A549 (cell line): Measurements from ENCODE around the gene NKAIN4. TPM values are rescaled to one million over a fixed set of nuclear protein-coding genes. Genes with fewer than 3 reads are reported as not detected.
"Not testable (repeated sequence)": the region's sequence is repeated elsewhere in the genome, so short reads cannot be mapped to it uniquely, and the experiment has no call there.

ENCODE experiments used
- ATAC-seq, 2 experiments: fragments of 200-7000 bp in 1 of 2; fragments of >200 bp in 1 of 2; cut with Nextera tagmentation in 1 of 2; cut with Tn5 transposase in 1 of 2; 3 replicates each; pipeline versions ENCODE4 v1.8.0 to v1.9.1; 2018 to 2020; ENCODE audit warnings: mild to moderate bottlenecking in 1 of 2, moderate library complexity in 1 of 2
- CTCF ChIA-PET: fragments of 300-600 bp; sonication (Branson Sonifier 250); formaldehyde crosslinking; extraction: SDS; loops from one replicate; lab custom pipeline; 2021; ENCODE audit warnings: antibody characterized with exemption, inconsistent platforms; lab: Yijun Ruan, JAX
- POLR2A ChIA-PET: fragments of 350-600 bp; formaldehyde crosslinking; extraction: SDS; loops from one replicate; lab custom pipeline; 2021; ENCODE audit warnings: antibody characterized with exemption, inconsistent platforms; lab: Yijun Ruan, JAX
- DNase-seq, 2 experiments: peaks; one replicate each; pipeline versions ENCODE4 v3.0.0 to v3.0.0-alpha.2; 2011 to 2016; ENCODE audit warnings: low read depth in 1 of 2, low spot score in 1 of 2
- FAIRE-seq: peaks from 2 replicates; lab custom pipeline; 2011; peaks lifted over from hg19 to GRCh38; lab: Jason Lieb, UNC
- H3K27ac ChIP-seq, 2 experiments: fragments of >200 bp; sonication (Bioruptor Twin); formaldehyde crosslinking; 3 replicates each; pipeline ENCODE4 v1.5.1; 2016 to 2017
- H3K4me1 ChIP-seq: fragments of >200 bp; sonication (Bioruptor Twin); formaldehyde crosslinking; 3 replicates; pipeline ENCODE4 v1.6.1; 2016
- H3K4me2 ChIP-seq: fragments of >200 bp; sonication (Bioruptor Twin); formaldehyde crosslinking; 3 replicates; pipeline ENCODE4 v1.6.1; 2016
- H3K4me3 ChIP-seq: fragments of >200 bp; sonication (Bioruptor Twin); formaldehyde crosslinking; 3 replicates; pipeline ENCODE4 v1.5.1; 2016
- H3K9me3 ChIP-seq: fragments of >200 bp; sonication (Bioruptor Twin); formaldehyde crosslinking; 3 replicates; pipeline ENCODE4 v1.6.1; 2016
- CEBPB ChIP-seq, 2 experiments: fragments of >200 bp in 1 of 2; sonication (Bioruptor Twin) in 1 of 2; formaldehyde crosslinking in 1 of 2; IDR thresholded peaks; 2 replicates each; pipeline ENCODE4 v1.6.1; 2012 to 2016
- CHD2 ChIP-seq: fragments of 150-350 bp; IDR thresholded peaks from 2 replicates; pipeline ENCODE4 v1.6.1; 2014; ENCODE audit warnings: low read length; ENCODE audit not compliant: partially characterized antibody
- CHD4 ChIP-seq: fragments of 200-600 bp; sonication (generic); IDR thresholded peaks from 2 replicates; pipeline ENCODE4 v1.6.1; 2016; ENCODE audit warnings: antibody characterized with exemption, mild to moderate bottlenecking, borderline replicate concordance
- E2F6 ChIP-seq: IDR thresholded peaks from 2 replicates; pipeline ENCODE4 v1.6.1; 2012; ENCODE audit warnings: low read depth, borderline replicate concordance
- EHF ChIP-seq: fragments of 250-450 bp; sonication (Bioruptor Pico); IDR thresholded peaks from 2 replicates; pipeline ENCODE4 v1.5.0; 2020; ENCODE audit warnings: mild to moderate bottlenecking
- EHMT2 ChIP-seq: fragments of 200-600 bp; sonication (generic); IDR thresholded peaks from 2 replicates; pipeline ENCODE4 v1.6.1; 2016; ENCODE audit warnings: antibody characterized with exemption, low read depth, mild to moderate bottlenecking, moderate library complexity
- ESRRA ChIP-seq: fragments of 150-350 bp; IDR thresholded peaks from 2 replicates; pipeline ENCODE4 v1.6.1; 2014; ENCODE audit warnings: mild to moderate bottlenecking, low read length, borderline replicate concordance
- FOSL2 ChIP-seq, 2 experiments: fragments of 450-650 bp in 1 of 2; fragments of >200 bp in 1 of 2; sonication (Bioruptor Twin) in 1 of 2; formaldehyde crosslinking; IDR thresholded peaks; 2 replicates each; pipeline versions ENCODE4 v1.5.0 to v1.6.1; 2016 to 2020; ENCODE audit warnings: mild to moderate bottlenecking in 1 of 2, moderate library complexity in 1 of 2
- HES2 ChIP-seq: fragments of >200 bp; sonication (Bioruptor Twin); formaldehyde crosslinking; IDR thresholded peaks from 2 replicates; pipeline ENCODE4 v1.6.1; 2016
- JUNB ChIP-seq: fragments of >200 bp; sonication (Bioruptor Twin); formaldehyde crosslinking; IDR thresholded peaks from 2 replicates; pipeline ENCODE4 v1.6.1; 2016
- MAZ ChIP-seq: fragments of 150-350 bp; IDR thresholded peaks from 2 replicates; pipeline ENCODE4 v1.6.1; 2014; ENCODE audit warnings: antibody characterized with exemption, low read depth, low read length, borderline replicate concordance
- MYC ChIP-seq: IDR thresholded peaks from 2 replicates; pipeline ENCODE4 v1.6.1; 2012; ENCODE audit warnings: mild to moderate bottlenecking, inconsistent platforms, low read length, improper control_type of control experiment, borderline replicate concordance
- NPAS2 ChIP-seq: fragments of 250-450 bp; sonication (Bioruptor Pico); IDR thresholded peaks from 2 replicates; pipeline ENCODE4 v1.8.0; 2022; ENCODE audit warnings: mild to moderate bottlenecking, moderate library complexity, borderline replicate concordance
- PBX3 ChIP-seq: IDR thresholded peaks from 2 replicates; pipeline ENCODE4 v1.6.1; 2012
- PHF8 ChIP-seq: fragments of 200-600 bp; sonication (generic); IDR thresholded peaks from 2 replicates; pipeline ENCODE4 v1.6.1; 2016; ENCODE audit warnings: low read depth, mild to moderate bottlenecking, antibody characterized with exemption, moderate library complexity, borderline replicate concordance
- POLR2AphosphoS2 ChIP-seq: conservative IDR thresholded peaks from 2 replicates; pipeline ENCODE4 v1.6.1; 2012; ENCODE audit warnings: low read length, improper control_type of control experiment, inconsistent platforms
- ZFP36 ChIP-seq: fragments of 450-650 bp; IDR thresholded peaks from 2 replicates; pipeline ENCODE4 v1.6.1; 2014; ENCODE audit warnings: borderline replicate concordance; ENCODE audit not compliant: partially characterized antibody
- WGBS: methylation state at CpG from one replicate; pipeline ENCODE4 v1.1.6; 2017; ENCODE audit errors: missing lambda C conversion rate; 5-methylcytosine and 5-hydroxymethylcytosine counted together
- polyA plus RNA-seq, 4 experiments: library from polyadenylated mRNA; depleted of rRNA in 3 of 4; stranded (reverse); fragments of >200 nt; fragmentation: RNase III in 1 of 4; extraction: RNeasy Plus Mini Kit Qiagen cat#74134 plus additional on column Dnase treatment in 1 of 4; gene quantifications; 2 replicates in 3 of 4; 3 replicates in 1 of 4; pipeline ENCODE4 v1.2.3, GENCODE V29; 2011 to 2017
- TF ChIP-seq, protein P1 (sequence below): fragments of 200-600 bp; sonication (generic); IDR thresholded peaks from 2 replicates; pipeline ENCODE4 v1.6.1; 2016; ENCODE audit warnings: antibody characterized with exemption, mild to moderate bottlenecking, moderate library complexity

Gene NKAIN4
- polyA plus RNA-seq, 2 of the 4 experiments (the other 2 are of a cell fraction) = 5.8 to 9.7 TPM

DNA sequence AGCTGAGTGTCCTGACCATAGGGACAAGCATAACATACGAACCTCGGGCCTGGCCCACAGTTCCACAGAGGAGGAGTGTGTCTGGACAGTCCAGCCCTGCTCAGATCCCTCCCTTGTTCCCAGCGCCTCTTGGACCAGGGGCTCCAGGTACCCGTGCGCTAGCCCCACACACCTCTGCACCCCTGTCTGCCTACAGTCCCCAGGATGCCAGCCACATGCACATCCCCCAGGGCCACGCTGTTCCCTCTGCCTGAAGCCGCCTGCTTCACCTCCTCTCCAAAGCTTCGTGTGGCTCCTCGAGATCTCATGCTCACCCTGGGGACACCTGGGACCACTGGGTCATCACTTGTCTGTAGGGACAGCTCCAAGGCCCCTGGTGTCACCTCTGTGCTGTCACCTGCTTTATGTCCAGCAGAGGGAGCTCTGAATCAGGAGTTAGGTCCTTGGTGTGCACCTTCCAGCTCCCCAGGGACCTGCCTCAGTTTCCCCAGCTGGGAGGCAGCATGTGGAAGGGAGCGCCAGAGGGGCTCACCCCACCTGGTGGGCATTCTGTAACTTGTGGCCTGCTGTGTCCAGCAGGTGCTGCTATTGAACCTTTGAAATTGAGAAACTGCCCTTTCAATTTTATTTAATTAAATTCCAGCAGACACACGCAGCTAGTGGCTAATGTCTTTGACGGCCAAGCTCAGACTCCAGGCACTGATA is 31.0 kb downstream of the NKAIN4 start (continued):
- TF ChIP-seq, protein P1, sequence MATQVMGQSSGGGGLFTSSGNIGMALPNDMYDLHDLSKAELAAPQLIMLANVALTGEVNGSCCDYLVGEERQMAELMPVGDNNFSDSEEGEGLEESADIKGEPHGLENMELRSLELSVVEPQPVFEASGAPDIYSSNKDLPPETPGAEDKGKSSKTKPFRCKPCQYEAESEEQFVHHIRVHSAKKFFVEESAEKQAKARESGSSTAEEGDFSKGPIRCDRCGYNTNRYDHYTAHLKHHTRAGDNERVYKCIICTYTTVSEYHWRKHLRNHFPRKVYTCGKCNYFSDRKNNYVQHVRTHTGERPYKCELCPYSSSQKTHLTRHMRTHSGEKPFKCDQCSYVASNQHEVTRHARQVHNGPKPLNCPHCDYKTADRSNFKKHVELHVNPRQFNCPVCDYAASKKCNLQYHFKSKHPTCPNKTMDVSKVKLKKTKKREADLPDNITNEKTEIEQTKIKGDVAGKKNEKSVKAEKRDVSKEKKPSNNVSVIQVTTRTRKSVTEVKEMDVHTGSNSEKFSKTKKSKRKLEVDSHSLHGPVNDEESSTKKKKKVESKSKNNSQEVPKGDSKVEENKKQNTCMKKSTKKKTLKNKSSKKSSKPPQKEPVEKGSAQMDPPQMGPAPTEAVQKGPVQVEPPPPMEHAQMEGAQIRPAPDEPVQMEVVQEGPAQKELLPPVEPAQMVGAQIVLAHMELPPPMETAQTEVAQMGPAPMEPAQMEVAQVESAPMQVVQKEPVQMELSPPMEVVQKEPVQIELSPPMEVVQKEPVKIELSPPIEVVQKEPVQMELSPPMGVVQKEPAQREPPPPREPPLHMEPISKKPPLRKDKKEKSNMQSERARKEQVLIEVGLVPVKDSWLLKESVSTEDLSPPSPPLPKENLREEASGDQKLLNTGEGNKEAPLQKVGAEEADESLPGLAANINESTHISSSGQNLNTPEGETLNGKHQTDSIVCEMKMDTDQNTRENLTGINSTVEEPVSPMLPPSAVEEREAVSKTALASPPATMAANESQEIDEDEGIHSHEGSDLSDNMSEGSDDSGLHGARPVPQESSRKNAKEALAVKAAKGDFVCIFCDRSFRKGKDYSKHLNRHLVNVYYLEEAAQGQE = no peak
- TF ChIP-seq JUNB (no peak), CEBPB (IDR thresholded peaks at IDR 0.05) (no peak), EHF (no peak)
- TF ChIP-seq, all 56 proteins: peak for 4

- no peak overlapping the region for H3K4me3 ChIP-seq
- no peak for DNase-seq
- peaks cover 48% of the 10 kb centered on the region for H3K4me1 ChIP-seq
- POLR2A ChIA-PET = no interaction called here
- ATAC-seq = no peak
- CTCF ChIA-PET = interaction anchor here (0.8 to 7.2 kb wide), 29 partner anchors 9 to 751 kb away, joined by 3 to 401 read pairs (median 10); partner anchors contain the start of genes ARFGAP1, BIRC7, COL20A1 and NKAIN4
- no peak for TF ChIP-seq ESRRA
- TF ChIP-seq CHD2 = no peak
- no peak for TF ChIP-seq E2F6
- TF ChIP-seq HES2 = no peak
- TF ChIP-seq MYC = no peak
- TF ChIP-seq MAZ = no peak
- no peak for TF ChIP-seq EHMT2
- no peak for TF ChIP-seq PBX3
- no peak for TF ChIP-seq CEBPB (IDR thresholded peaks at IDR 0.05)
- TF ChIP-seq FOSL2 (IDR thresholded peaks at IDR 0.05) = no peak
- TF ChIP-seq FOSL2 (CRISPR knock-in tag; IDR thresholded peaks at IDR 0.05) = no peak
- TF ChIP-seq NPAS2 = no peak
- no peak for TF ChIP-seq POLR2AphosphoS2
- no peak for TF ChIP-seq CHD4
- TF ChIP-seq JUNB = no peak
- no peak for TF ChIP-seq ZFP36
- TF ChIP-seq PHF8 = no peak
- H3K27ac ChIP-seq = peak overlapping the region in 1 of 2 experiments; percentile 99; a peak in 3 of 6 replicates
- 67% methylated on average over 7 of the region's 7 CpGs for WGBS
- FAIRE-seq = no peak
- H3K4me2 ChIP-seq = no peak overlapping the region
- no peaks in the 10 kb centered on the region for H3K9me3 ChIP-seq
Measured at GRCh38 chr20:63222541-63222940, 31.7 kb downstream of the NKAIN4 start.

- FAIRE-seq, ATAC-seq, H3K4me3 ChIP-seq, POLR2A ChIA-PET, H3K9me3 ChIP-seq, DNase-seq, H3K4me2 ChIP-seq: not testable (repeated sequence)
- CTCF ChIA-PET = interaction anchor here (1.1 to 7.8 kb wide), 7 partner anchors 10 to 160 kb away, joined by 3 to 401 read pairs (median 9); partner anchors contain the start of genes ARFGAP1, BIRC7 and COL20A1
- peak overlapping the region in 1 of 2 experiments; percentile 99; a peak in 2 of 6 replicates for H3K27ac ChIP-seq
- WGBS = 65% methylated on average over 7 of the region's 12 CpGs
- peaks cover 47% of the 10 kb centered on the region for H3K4me1 ChIP-seq
Measured at GRCh38 chr20:63221400-63222053, 32.7 kb downstream of the NKAIN4 start.
